Stimulated activated CD4-positive, alpha-beta T cell treated with anti-CD3 and anti-CD28 coated beads, Interleukin-12 subunit alpha, Interleukin-12 subunit beta, amount 100 ng/mL, for 4 hours (primary cell): ENCODE measurements around the gene FBXL17.

ENCODE experiments used
- DNase-seq: peaks from one replicate; pipeline ENCODE4 v3.0.0-alpha.2; 2020

Gene FBXL17

DNA sequence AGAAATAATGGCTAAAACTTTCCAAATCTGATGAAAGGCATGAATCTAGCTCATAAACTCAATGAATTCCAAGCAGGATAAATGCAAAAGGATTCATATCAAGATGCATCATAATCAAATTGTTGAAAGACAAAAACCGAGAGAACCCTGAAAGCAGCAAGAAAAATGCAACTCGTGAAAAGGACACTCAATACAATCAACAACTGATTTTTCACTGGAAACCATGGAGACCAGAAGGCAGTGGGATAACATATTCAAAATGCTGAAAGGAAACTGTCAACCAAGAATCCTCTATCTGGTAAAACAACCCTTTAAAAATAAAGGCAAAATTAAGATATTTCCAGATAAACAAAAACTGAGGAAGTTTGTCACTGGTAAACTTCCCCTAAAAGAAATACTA is 9.5 kb downstream of the FBXL17 start:
- no peak for DNase-seq

DNA sequence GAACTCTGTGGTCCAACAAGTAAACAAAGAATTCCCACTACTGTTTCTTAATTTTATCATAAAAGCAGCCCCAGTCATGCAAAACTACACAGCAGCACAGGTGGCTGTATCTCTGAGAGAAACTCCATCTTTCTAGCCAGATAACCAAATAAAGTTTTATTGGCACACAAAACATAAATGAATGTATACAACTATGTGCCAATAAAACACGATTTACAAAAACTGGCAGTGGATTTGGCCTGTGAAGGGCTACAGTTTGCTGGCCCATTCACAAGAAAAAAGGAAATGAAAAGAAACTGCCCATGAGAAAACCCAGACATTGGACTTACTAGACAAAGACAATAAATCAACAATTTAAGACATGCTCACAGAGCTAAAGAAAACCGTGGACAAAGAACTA is 10.6 kb downstream of the FBXL17 start:
- DNase-seq = no peak

DNA sequence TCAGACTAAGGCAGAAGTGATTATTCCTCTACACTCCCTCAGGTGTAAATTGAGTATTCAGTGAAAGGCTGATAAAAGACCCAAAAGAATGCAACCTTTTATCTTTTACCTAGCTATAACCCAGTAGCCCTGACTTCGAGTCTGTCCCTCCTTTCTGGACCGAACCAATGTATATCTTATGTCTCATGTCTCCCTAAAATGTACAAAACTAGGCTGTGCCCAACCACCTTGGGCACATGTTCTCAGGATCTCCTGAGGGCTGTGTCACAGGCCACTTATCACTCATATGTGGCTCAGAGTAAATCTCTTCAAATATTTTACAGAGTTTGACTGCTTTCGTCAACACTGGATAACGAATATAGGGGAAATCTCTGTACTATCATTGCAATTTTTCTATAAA is 12.7 kb downstream of the FBXL17 start:
- no peak for DNase-seq

DNA sequence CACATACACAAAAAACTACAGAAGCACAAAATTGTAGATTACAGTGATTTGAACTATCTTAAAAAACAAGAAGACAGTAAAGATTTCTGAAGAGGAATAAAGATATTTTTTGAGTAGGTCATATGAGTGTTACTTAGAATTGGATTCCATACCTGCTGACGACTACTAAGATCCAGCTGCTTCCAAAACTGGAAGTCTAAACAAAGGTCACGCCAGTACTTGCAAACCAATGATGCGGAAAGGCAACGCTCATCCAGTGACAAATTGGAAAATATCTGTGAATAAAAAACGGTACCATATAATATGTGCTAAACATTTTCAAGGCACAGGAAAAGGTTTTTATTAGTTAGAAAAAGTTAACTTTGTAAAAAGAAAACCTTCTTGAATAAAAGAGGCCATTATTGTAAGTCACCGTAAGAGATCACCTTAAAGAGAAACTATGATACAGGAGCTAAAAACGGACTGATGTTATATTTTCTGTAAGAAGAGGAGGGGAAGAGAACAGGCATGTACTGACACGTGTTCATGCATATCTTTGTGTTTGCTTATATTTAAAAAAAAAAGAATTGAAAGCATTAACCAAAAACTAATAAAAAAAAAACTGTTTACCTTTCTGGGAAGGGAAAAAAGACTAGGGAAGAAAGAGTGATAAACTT is 14.1 kb downstream of the FBXL17 start:
- no peak for DNase-seq

DNA sequence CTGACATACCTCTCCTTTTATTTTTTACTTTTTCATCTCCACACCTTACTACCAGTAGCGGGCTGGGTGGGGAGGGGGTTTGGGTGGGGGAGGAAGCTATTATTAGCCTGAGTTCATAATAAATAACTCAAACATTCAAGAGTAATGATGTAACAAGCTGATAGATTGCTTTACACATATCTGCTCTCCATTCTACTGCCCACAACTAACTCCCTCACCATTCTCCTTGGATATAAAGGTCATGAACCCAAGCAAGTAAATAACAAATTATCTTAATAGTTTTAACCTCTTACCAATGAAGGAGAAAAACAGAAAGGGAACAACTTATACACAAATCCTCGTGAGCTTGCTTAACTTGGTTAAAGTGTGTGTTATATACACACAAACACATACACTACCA is 15.4 kb downstream of the FBXL17 start:
- DNase-seq = no peak

DNA sequence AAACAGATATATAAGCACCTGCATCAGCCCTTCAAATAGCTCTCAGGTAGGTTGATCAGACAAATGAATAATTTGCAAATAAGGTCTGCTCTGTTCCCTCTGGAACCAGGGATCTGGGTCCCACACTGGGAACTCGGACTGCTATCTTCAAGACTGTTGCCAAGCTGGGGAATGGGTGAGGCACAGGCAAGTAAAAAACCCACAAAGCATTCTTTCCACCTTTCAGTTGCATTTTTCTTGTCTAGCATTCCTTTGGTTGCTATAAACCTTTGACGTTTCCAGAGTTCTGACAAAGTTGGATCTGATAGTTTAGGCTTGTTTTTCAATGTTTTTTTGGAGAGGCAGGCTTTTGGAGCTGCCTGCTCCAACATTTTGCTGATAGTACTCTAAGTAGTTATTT is 20.1 kb downstream of the FBXL17 start:
- DNase-seq = no peak

DNA sequence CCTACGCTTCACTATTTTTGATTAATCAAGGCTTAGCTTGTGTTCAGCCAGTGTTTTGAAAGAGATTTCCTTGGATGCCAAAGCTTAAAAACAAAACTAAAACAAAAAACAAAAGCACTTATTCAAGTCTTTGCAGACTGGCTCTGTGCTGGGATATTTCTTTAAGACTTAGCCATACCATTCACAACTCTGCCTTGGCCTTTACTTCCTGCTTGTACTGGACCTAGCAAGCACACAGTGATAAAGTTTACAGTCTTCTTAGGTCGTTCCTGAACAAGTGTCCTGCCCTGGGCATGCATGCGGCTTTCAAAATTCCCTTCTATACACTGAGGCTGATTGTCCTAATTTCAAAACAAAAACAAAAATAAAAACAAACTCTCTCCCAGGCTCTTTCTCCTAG is 20.7 kb downstream of the FBXL17 start:
- DNase-seq = no peak

DNA sequence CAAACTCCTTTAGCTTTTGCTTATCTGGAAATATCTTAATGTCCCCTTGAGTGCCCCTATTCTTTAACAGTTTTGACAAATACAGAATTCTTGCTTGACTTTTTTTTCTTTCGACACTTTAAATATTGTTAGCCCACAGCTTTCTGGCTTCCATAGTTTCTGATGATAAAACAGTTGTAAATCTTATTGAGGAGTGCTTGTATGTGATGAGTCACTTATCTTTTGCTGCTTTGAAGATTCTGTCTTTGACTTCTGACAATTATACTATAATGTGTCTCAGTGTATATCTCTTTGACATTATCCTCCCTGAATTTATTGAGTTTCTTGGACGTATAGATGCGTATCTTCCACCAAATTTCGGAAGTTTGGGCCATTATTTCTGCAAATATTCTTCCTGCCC is 21.6 kb downstream of the FBXL17 start:
- no peak for DNase-seq

DNA sequence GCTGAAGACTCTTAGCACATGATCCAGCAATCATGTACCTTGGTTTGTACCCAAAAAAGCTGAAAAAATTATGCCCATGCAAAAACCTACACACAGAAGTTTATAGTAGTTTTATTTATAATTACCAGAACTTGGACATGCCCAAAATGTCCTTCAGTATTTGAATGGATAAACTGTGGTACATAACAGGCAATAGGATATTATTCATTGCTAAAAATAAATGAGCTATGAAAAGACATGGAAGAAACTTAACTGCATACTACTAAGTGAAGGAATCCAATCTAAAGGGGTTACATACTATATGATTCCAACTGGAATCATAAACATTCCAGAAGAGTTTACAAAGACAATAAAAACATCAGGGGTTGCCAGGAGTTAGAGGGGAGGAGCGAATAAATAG is 25.6 kb downstream of the FBXL17 start:
- no peak for DNase-seq

DNA sequence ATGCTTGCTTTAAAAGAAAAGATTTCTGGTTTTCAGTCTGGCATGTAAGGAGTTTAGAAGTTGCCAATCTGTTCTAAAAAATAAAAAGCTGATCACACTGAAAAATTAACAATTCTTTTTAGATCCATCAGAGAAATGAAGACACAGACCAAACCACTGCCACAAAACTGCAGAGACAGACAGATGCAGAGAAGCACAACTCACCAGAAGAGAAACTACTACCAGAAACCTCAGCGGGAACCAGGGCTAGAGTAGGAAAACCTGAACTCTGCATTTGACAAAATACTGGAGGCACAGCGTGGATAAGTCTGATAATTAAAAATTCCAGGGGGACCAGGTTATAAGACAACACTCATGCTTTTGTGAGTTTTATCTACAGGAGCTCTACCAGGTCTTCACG is 28.8 kb downstream of the FBXL17 start:
- DNase-seq = no peak

DNA sequence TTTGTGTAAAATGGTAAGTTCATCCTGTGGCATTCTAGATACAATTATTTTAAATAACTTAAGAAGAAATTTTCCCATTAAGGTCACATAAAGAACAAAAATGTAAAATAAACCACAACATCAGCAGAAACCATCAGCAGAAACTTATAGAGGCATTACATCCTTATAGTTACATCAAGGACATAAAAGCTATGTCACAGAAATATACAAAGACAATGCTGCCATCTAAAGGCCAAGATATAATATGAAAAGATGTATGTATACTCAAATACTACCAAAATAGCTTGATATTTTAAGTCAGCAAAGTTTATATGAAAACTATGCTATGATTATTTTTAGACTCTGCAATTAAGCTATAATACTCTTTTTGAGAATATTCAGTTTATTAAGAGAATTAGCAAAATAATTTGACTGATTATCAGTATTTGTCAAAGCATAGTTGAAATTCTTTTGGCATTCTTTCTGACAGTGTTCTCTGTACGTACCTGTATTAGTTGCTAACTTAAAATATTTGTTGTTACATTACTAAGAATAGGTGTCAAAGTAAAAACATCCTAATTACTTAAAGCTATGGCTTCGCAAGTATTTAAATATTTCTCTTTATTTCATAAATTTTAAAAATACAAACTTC is 36.2 kb downstream of the FBXL17 start:
- no peak for DNase-seq

DNA sequence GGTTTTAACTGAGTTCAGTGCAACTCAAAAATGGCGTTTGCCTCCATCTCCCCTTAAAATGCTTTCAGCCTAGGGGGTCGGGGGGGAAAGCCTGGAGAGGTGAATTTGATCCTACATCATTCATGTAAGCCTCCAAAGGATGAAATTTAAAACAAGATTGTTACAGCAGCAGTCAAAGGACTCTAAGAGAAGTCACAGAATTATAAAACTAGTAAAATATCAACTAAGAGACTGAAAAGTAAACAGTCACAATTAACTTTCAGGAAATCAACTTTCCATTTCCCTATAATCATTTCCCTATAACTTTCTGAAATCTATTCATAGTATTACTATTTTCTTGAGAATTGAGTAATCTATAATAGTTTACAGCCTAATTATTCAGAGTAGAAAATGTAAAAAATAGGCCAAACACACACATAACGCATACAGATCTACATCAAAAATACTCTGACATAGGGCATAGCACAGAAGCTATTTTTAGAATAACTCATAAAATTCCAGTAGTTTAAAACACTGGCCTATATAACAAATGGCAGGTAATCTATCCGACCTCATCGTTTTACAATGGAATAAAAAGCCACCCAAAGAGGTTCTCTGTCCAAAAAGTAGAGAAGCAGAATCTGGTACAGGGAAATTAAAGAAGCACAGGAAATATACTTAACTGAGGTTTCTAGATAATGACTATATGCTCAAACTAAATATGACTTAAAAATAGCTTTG is 37.6 kb downstream of the FBXL17 start:
- DNase-seq = no peak

DNA sequence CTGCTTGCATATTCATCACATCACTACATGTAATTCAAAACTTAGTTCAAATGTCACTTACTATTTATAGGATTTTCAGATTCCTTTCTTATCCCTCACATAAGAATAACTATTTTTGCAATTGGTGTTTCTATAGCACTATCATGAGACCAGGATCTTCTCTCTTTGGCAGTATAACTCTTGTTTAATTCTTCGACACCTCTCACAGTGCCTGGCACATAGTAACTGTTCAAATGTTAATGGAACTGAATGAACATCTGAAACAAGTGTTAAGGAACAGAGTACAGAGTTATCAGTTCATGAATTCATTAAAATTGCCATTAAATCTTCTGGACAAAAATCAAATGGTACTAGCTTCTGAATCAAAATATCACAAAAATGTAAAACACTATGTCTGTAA is 40.0 kb downstream of the FBXL17 start:
- no peak for DNase-seq

DNA sequence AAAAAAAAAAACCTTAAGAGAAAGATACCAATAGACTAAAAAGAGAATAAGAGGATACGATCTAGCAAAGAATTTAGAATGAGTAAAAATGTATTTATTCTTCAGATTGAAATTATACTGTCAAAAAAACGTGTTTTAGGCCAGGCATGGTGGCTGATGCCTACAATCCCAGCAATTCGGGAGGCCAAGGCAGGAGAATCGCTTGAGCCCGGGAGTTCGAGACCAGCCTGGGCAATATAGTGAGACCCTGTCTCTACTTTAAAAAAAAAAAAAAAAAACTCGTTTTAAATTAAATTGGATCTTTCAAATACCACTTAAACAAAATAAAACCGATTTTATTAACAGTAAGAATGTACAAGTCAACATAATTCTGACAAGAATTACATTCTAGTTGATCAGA is 41.8 kb downstream of the FBXL17 start:
- no peak for DNase-seq

DNA sequence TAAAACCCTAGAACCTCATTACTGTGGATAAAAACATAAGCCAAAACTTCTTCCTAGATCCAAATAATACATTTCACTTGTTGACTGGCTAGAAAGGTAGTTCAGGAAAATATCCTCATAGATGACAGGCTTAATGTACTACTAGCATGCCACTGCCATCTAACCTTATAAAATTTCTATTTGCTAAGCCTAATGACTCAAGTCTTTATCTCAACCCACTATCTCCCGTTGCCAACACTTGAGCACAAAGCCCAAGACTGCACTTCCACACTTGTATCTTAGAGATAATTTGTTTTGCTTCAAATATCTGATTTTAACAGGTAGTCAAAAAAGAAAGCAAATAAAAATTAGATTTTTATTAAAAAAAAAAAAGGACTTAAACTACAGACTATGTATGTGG is 42.7 kb downstream of the FBXL17 start:
- no peak for DNase-seq

DNA sequence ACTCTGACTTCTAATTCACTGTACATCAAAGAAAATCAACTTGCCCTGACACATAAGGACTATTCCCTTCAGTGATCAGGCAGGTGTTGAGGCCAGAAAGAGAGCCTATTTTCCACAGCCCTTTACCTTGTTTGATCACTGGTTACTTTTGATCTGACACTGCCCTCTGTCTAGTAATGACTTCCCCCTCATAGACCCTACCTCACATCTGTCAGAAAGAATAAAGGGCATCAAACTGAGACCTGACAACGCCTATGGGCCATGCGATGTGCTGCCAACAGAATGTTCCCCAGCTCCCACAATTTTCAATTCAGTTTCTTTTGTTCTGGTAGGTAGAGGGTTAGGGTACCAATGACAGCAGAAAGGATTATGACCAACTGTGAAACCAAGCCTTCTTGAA is 47.7 kb downstream of the FBXL17 start:
- no peak for DNase-seq

DNA sequence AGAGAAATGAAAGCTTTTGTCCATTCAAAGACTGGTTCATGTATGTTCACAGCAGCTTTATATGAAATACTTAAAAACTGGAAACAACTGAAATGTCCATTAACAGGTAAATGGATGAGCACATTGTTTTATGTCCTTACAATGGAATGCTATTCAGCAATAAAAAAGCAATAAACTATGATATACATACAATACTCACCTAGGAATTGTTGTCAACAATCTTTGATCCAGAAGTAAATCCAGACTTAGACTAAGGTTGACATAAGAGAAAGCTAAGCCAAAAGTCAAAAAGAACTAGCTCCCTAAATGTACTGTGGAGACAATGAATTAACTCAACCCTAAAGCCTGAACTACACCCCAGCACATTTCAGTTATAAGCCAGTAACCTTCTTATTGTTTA is 54.9 kb downstream of the FBXL17 start:
- DNase-seq = no peak

DNA sequence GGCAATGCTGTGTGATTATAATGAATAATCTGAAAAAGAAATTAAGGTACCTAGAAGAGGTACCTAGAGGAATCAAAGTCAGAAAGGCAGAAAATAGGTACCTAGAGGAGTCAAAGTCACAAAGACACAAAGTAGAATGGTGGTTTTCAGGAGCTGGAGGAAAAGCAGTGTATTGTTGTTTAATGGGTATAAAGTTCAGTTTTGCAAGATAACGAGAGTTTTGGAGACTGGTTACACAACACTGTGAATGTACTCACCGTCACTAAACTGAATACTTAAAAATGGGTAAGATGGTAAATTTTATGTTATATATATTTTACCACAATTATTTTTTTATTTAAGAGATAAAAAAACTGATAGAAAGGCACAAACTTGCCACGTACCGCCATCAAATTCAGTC is 57.0 kb downstream of the FBXL17 start:
- DNase-seq = no peak

DNA sequence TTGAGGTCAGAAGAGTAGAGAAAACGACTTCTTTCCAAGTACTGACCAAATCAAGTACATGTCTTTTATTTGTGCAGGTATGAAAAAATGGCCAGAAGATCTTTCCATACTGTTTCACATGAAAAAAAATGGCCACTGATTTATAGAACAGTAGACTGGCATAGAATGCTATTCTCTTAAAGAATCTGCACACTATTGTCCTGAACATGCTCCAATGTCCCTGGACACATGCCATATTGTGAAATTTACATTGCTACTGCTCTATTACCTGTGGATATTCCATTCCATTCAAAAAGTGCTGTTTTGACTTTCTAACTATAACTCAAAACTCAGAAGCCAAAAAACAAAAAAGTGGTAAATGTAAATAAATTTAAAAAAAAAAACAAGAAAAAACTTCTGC is 60.6 kb downstream of the FBXL17 start:
- no peak for DNase-seq

DNA sequence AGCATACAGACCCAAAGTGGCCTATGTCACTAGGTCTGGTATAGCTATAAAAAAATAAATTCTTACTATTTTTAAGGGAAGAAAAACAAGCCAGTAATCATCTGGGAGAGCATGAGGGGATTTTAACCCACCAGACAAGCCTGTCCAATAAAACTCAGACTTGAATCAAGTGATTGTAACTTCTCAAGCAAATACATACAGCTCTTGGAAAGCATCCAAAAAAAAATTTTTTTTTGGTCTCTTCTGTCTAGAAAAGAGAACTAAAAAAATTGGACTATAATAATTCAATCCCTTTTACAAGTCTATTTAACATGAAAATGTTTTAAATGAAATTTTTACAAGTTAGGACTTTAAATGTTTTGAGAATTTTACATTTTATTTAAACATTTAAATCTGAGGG is 61.7 kb downstream of the FBXL17 start:
- no peak for DNase-seq

DNA sequence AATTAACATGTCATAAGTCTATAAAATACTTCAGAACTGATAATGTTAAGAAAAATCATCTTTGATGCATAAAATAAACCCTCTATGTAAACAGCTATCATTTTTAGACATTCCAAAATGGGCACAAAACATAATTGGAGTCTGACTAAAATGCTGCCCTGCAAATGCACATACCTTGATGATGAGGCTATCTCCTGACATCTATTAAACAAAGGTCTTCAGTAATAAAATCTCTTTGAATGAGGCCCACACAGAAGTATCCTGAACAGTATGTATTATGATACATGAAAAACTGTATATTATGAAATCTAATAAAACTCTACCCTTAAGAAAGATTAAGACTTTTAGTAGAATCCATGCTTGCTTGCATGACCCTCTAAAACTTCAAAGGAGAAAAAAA is 66.1 kb downstream of the FBXL17 start:
- no peak for DNase-seq

DNA sequence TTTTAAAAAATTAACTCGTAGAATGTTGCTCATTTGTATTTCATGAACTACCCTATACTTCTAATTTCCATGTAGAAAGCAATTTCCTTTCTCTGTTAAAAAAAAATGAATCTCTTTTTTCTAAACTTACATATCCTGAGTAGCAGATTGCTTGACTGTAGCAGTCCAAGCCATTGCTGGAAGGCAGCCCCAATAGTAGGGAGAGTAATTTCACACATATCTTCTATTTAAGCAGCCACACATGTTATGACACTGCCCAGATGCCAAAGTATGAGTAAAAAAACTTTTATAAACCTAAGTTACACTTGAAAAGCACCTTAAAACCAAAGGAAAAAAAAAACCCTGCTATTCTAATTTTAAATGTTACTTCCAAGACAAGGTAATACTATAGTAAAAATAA is 69.6 kb downstream of the FBXL17 start:
- no peak for DNase-seq

DNA sequence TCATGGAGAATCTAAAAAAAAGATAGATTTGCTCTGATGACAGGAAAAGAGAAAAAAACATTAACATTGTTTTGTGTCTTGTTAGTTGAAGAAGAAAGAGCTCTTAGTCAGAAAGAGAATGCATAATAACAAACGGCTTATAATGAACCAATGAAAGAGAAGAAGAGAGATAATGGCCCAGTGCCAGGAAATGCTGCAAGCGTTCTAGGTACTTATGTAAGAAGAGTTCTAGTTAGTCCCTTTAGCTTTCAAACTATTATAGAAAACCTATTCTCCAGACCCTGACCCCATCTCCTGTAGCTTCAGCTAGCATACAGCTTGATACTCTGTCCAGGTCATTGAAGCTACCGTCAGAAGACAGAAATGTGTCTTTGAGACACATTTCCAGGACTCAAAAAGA is 70.2 kb downstream of the FBXL17 start:
- DNase-seq = no peak

DNA sequence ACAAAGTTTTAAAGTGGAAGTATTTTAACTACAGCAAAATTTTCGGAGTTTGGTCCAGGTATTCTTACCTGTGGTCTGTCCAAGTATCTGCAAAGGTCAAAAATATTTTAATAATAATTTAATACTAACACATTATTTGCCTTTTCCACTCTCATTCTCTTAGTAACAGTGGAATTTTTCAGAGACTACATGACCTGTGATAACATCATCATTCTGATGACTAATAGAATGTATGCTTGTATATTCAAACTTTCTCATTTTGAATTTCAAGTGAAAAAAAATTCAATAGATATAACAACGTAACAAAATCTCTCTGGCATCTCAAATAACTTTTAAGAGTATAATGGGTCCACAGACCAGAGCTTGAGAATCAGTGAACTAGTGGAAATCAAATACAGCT is 78.3 kb downstream of the FBXL17 start:
- DNase-seq = no peak

DNA sequence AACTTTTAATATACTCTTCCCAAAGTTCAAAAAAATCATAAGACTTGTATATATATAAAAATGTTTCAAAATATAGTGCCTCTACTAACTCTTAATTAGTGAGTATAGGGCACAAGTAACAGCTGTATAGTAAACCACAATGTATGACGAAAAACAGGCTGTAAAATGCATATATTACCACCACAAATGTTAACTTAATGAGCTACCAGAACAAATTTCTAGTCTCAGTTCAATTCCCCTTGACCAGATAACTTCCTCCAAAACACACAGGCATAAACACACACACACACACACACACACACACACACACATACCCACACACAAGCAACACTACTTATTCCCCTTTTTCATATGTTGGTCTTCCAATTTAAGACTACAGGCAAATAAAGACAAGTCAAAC is 78.8 kb downstream of the FBXL17 start:
- DNase-seq = no peak
